ENCODE results near the gene CYSLTR2. TPM values are rescaled to one million over a fixed set of nuclear protein-coding genes. Genes with fewer than 3 reads are reported as not detected.

CYSLTR2 gene
- total and polyA plus RNA-seq, 9 donors = 0.30 to 8.3 (median 2.1) TPM

- no peak for TF ChIP-seq EP300 (IDR thresholded peaks at IDR 0.05)
- TF ChIP-seq CTCF (IDR thresholded peaks at IDR 0.05) = no peak
- no peak for TF ChIP-seq POLR2A (IDR thresholded peaks at IDR 0.05)
- no peaks in the 10 kb centered on the region for H3K9me3 ChIP-seq
- DNase-seq = no peak
- no peaks in the 10 kb centered on the region for H3K36me3 ChIP-seq
- H3K4me3 ChIP-seq = no peak overlapping the region
- intact Hi-C loops (cut with DNase I) = no loop called here
- no peak overlapping the region for H3K27ac ChIP-seq
- no peaks in the 10 kb centered on the region for H3K4me1 ChIP-seq (ENCODE audit: insufficient read depth)
- WGBS, 3 donors = 71 to 78% (median 73%) methylated on average over 2 of the region's 2 CpGs
- H3K27me3 ChIP-seq = no peaks in the 10 kb centered on the region
Measured at GRCh38 chr13:48648446-48648845, 5.3 kb upstream of the CYSLTR2 start.

- Histone ChIP-seq H3K27ac (no peak overlapping the region), H3K9me3 (no peaks in the 10 kb centered on the region), H3K4me3 (no peak overlapping the region), H3K27me3 (no peaks in the 10 kb centered on the region), H3K36me3 (no peaks in the 10 kb centered on the region), H3K4me1 (ENCODE audit: insufficient read depth) (no peaks in the 10 kb centered on the region)
- no peak for DNase-seq
- TF ChIP-seq CTCF (IDR thresholded peaks at IDR 0.05) (no peak), POLR2A (IDR thresholded peaks at IDR 0.05) (no peak), EP300 (IDR thresholded peaks at IDR 0.05) (no peak)
- 75 to 79% (median 77%) methylated on average over 3 of the region's 3 CpGs for WGBS, 3 donors
- intact Hi-C loops (cut with DNase I) = no loop called here
Measured at GRCh38 chr13:48652851-48653471, 768 bp upstream of the CYSLTR2 start.

- Histone ChIP-seq H3K9me3 (no peaks in the 10 kb centered on the region), H3K36me3 (no peaks in the 10 kb centered on the region), H3K27me3 (no peaks in the 10 kb centered on the region), H3K4me3 (no peak overlapping the region), H3K27ac (no peak overlapping the region), H3K4me1 (ENCODE audit: insufficient read depth) (no peaks in the 10 kb centered on the region)
- no peak for TF ChIP-seq EP300 (IDR thresholded peaks at IDR 0.05)
- no peak for TF ChIP-seq POLR2A (IDR thresholded peaks at IDR 0.05)
- no peak for TF ChIP-seq CTCF (IDR thresholded peaks at IDR 0.05)
- WGBS, 3 donors = 21 to 30% (median 23%) methylated on average over 1 of the region's 1 CpG
- intact Hi-C loops (cut with DNase I) = no loop called here
- no peak for DNase-seq
Measured at GRCh38 chr13:48654511-48654910, 782 bp downstream of the CYSLTR2 start.

GRCh38 chr13:48655291-48655690, 1.6 kb downstream of the CYSLTR2 start:
- 94% methylated on average over 4 of the region's 4 CpGs for WGBS, 3 donors
- H3K27ac ChIP-seq = no peak overlapping the region
- intact Hi-C loops (cut with DNase I) = no loop called here

More at GRCh38 chr13:48655291-48655690, 1.6 kb downstream of the CYSLTR2 start:
- peaks cover 3% of the 10 kb centered on the region for H3K4me1 ChIP-seq (ENCODE audit: insufficient read depth)
- no peaks in the 10 kb centered on the region for H3K27me3 ChIP-seq
- no peak overlapping the region for H3K4me3 ChIP-seq
- no peaks in the 10 kb centered on the region for H3K9me3 ChIP-seq
- no peaks in the 10 kb centered on the region for H3K36me3 ChIP-seq
- DNase-seq = no peak
- no peak for TF ChIP-seq CTCF (IDR thresholded peaks at IDR 0.05)
